HEK293T (cell line): ENCODE results near the gene KCNJ16.

ENCODE experiments used
- ARNT ChIP-seq: fragments of 450-650 bp; IDR thresholded peaks from 2 replicates; pipeline ENCODE4 v1.6.1; 2017; ENCODE audit warnings: mild to moderate bottlenecking
- FOXM1 ChIP-seq: fragments of 450-650 bp; IDR thresholded peaks from 2 replicates; pipeline ENCODE4 v1.6.1; 2017; ENCODE audit warnings: mild to moderate bottlenecking, borderline replicate concordance
- TF ChIP-seq, protein P1 (sequence below): fragments of 450-650 bp; IDR thresholded peaks from 2 replicates; pipeline ENCODE4 v1.6.1; 2016

DNA sequence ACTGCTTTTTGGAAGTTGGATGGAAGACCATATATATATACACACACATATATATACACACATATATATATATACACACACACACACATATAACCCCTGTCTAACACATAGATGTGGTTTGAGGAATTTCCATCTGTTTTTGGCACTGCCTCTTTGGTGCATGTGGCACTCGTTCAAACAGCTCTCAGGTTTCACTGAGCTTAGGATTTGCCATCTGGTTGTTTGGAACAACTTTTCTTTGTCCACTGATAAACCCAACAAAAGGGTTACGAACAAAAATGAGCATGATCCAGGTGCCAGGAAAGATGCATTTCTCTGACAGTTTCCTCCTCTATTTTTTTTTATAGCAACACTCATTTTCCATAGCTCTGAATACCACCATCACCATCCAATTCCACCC, 14.6 kb upstream of the KCNJ16 start:
- TF ChIP-seq FOXM1 = no peak
- no peak for TF ChIP-seq ARNT
- TF ChIP-seq, protein P1, sequence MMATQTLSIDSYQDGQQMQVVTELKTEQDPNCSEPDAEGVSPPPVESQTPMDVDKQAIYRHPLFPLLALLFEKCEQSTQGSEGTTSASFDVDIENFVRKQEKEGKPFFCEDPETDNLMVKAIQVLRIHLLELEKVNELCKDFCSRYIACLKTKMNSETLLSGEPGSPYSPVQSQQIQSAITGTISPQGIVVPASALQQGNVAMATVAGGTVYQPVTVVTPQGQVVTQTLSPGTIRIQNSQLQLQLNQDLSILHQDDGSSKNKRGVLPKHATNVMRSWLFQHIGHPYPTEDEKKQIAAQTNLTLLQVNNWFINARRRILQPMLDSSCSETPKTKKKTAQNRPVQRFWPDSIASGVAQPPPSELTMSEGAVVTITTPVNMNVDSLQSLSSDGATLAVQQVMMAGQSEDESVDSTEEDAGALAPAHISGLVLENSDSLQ = no peak
